GM20000 (cell line): ENCODE results near the gene SPON2.

Source experiments
- DNase-seq: peaks from one replicate; pipeline ENCODE4 v3.0.0; 2012; ENCODE audit warnings: low spot score
- TF ChIP-seq, protein P1 (sequence below): IDR thresholded peaks from 2 replicates; pipeline ENCODE4 v1.5.1; 2012; ENCODE audit warnings: mild to moderate bottlenecking, control low read depth; ENCODE audit errors: extremely low read depth, missing control alignments

Gene SPON2

DNA sequence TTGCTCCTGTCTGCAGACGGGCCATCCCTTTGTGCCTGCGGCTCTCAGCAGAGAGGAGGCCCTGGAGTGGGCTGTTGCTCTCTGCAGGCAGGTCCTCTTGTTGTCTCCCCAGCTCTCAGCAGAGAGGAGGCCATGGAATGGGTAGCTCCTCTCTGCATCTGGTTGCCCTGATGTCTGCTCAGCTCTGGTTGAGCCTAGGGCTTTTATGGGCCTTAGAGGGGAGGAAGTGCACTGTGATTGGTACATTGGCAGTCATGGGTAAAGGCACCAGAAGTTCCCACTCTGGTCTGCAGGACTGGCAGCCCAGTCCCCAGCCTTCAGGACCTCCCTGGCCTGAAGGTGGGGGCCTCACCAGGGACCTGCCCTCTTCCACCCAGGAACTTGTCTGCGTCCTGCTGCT, 21.5 kb downstream of the SPON2 start:
- TF ChIP-seq, protein P1, sequence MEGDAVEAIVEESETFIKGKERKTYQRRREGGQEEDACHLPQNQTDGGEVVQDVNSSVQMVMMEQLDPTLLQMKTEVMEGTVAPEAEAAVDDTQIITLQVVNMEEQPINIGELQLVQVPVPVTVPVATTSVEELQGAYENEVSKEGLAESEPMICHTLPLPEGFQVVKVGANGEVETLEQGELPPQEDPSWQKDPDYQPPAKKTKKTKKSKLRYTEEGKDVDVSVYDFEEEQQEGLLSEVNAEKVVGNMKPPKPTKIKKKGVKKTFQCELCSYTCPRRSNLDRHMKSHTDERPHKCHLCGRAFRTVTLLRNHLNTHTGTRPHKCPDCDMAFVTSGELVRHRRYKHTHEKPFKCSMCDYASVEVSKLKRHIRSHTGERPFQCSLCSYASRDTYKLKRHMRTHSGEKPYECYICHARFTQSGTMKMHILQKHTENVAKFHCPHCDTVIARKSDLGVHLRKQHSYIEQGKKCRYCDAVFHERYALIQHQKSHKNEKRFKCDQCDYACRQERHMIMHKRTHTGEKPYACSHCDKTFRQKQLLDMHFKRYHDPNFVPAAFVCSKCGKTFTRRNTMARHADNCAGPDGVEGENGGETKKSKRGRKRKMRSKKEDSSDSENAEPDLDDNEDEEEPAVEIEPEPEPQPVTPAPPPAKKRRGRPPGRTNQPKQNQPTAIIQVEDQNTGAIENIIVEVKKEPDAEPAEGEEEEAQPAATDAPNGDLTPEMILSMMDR = no peak
- DNase-seq = no peak

DNA sequence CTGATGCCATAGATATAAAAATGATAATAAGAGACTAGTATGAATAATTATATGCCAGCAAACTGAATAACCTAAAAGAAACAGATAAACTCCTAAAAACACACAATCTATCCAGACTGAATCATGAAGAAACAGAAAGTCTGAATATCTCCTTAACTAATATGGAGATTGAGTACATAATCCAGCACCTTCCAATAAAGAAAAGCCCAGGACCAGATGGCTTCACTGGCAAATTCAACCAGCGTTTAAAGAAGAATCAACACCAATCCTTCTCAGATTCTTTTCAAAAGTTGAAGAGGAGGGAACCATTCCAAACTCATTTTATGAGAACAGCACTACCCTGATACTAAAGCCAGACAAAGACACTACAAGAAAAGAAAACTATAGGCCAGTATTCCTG, 32.5 kb downstream of the SPON2 start:
- DNase-seq = no peak
- TF ChIP-seq, protein P1 = no peak

DNA sequence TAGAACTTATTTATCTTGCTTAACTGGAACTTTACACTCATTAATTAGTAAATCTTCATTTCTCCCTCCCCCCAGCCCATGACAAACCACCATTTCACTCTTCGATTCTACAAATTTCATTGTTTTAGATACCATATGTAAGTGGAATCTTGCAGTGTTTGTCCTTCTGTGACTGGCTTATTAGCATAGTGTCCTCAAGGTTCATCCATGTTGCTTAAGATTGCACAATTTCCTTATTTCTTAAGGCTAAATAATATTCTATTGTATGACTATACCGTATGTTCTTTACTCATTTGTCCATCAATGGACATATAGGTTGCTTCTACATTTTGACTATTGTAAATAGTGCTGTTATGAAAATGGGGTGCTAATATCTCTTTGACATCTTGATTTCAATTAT, 34.5 kb downstream of the SPON2 start:
- no peak for DNase-seq
- TF ChIP-seq, protein P1 = no peak

DNA sequence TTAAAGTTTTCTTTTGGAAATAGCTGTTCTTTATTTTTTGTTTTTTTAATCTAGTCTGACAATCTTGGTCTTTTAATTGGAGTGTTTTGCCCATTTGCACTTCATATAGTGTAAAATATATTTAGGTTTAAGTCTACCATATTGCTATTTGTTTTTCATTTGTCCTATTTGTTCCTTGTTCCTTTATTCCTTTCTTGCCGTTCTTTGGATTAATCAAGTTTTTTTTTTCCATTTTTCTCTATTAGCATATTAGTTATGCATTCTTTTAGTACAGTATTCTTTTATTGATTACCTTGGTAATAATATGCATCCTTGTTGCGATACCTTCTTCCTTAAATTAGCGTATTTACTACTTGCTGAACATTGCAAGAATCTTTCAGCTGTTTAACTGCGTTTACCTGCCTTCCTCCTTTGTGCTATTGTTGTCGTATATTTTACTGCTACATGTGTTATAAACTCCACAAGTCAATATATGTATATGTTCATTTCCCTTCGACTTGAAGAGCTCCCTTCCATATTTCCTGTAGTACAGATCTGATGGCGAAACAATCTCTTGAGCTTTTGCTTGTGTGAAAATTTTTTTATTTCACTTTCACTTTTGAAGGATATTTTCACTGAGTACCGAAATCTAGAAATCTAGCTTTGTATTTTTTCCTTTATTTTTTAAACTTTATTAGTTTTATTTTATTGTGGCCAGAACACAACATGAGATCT, 35.2 kb downstream of the SPON2 start:
- DNase-seq = no peak
- TF ChIP-seq, protein P1 = no peak

DNA sequence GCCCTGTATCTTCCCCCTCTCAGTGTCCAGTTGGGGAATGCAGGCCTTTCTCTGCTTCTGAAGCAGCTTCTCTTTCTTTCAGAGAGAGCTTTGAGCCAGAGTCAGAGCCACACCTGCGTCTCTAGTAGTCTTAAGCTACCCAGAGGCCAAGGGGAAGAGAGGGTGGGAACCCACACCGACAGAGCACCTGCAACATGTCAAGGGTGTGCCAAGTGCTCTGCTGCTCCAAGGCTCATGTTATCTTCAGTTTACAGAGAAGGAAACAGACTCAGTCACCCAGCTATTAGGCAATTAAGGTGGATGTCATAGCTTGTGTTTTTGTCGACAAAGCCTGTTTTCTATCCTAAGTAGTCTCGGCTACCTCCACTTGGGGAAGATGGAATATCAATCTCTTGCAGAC, 36.3 kb downstream of the SPON2 start:
- TF ChIP-seq, protein P1 = no peak

DNA sequence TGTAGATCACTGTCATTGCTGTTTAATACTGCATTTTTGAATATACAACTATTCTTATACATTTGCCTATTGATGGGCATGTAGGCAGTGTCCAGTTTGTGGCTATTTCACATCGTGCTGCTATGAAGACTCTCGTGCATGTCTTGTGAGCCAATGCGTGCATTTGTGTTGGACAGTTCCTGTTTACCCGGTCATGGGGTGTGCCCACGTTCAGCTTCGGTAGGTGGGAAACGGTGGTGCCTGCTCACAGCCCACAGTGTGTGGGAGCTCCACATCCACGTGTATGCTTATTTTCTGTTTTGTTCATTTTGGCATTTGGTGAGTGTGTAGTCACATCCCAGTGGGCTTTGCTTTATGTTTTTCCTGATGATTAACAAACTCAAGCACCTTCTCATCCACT, 39.4 kb downstream of the SPON2 start:
- TF ChIP-seq, protein P1 = no peak

More for the DNA sequence above, 36.3 kb downstream of the SPON2 start:
- DNase-seq = no peak

DNA sequence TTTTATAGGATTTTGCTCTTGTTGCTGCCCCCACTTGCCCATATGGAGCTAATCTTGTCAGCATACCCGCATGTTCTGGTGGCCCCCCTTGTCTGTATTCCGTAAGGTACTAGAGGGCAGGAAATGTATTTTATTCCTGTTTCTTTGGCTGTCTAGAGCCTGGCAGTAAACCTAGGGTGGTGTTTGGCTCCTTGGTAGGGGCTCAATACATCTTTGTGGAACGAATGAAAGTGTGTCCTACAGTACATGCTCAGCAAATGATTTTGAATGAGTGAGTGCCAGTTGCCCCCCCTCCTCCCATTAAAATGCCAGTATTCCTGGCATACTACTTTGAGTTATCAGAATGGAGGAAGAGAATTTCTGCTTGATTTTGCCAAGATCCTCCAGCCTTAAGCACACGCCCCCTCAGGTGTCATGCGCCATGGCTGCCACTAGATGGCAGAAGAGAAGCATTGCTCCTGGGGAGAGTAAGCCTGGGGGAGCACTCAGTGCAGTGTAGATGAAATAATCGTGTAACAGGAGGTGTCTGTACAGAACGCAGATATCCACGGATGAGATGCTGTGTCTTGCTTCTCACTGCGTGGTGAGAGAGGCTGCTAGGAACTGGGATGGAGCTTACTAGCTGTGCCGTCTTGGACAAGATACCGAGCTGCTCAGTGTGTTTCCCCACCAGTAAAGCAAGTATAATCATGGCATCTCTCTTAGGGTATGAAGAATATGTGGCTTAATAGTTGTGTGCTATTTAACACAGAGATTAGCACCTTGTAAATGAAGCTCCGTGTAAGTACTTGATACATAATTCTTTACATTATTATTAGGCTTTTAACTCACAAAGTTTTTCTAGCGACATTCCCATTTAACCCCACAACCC, 41.8 kb downstream of the SPON2 start:
- peak; percentile 82 for DNase-seq
- TF ChIP-seq, protein P1 = peak; percentile 99

More for the DNA sequence above, 39.4 kb downstream of the SPON2 start:
- DNase-seq = no peak
